GM21526 (cell line): ENCODE measurements around the gene CHAF1A.
A peak's percentile ranks its signal among the peaks of the same experiment; 100 is the strongest.

Experiments used
- ATAC-seq: cut with Tn5 transposase; IDR thresholded peaks from one replicate; pipeline ENCODE4 v1.9.1; 2021; ENCODE audit warnings: moderate library complexity; ENCODE audit not compliant: unreplicated experiment, low FRiP score

CHAF1A gene

DNA sequence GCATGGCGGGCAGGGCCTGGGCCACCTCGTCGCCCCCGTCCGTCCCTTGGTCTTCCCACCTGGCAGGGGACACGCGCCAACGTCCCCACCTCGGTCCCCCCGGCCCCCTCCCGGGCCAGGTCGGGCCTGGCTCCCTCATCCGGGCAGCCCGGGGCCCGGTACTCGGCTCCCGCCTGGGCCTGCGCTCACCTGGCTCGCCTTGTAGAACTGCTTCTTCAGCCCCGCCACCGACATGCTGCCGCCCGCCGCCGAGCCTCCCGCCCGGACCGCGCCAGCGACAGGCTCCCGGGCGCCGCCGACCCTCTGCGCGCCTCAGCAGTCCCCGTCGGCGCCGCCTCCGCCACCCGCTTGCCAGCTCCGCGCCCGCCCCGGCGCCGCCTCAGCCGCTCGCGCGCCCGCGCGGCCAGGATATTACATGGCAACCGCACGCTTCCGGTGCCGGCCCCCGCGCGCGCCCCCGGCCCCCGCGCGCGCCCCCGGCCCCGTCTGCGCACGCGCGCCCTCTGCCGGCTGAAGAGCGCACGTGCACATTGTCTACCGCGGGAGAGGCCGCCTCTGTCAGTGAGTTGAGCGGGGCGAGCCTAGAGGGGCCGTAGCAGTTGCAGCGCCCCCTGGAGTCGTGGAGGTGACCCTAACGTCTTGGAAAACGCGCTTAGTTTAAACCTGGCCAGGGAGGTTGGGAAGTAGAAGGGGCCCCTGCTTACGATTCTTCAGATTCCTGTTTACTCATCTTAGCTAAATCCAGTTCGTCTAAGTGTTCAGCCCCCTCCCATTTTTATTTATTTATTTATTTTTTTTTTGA is 2.1 kb upstream of the CHAF1A start, which contains the start of gene SH3GL1:
Gene SH3GL1 (minus strand): TSS at position 413 of the 802 bp plus-strand sequence. CDS start 179 bp downstream, at position 234.
- peak; percentile 45 for ATAC-seq

- no peak for ATAC-seq
Observed at GRCh38 chr19:4401769-4402170, 670 bp upstream of the CHAF1A start.

DNA sequence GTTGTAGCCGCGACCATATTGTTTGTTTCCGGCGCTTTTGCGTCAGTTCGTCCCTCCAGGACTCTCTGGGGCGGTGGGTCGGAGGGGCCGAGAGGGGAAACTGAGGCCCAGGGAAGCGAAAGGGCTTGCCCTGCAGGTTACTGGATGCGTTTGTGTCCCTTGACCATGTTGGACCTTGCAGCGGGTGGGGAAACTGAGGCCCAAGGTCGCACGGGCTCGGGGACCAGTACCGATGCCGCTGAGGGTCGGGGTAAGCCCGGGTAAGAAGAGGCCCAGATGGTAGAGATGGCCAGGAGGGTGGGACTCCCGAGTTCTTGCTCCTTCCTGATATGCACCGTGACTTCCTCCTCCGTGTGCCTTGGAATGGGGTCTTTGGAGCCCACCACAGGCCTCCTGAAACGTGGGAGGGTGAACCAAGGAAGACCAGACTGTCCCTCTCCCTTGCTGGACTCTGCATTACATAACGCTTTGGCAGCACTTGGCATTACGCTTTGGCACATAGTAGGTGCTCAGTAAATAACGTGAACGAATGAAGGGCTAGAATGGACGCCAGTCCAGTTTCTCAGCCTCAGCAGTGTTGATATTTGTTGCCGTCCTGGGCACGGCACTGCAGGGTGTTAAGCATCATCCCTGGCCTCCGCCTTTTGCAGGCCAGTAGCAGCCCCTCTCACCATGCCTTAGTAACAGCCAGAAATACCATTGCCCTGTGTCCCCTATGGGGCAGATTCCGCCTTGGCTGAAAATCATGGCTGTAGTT is 743 bp downstream of the CHAF1A start:
- ATAC-seq, result no peak

GRCh38 chr19:4405977-4406376 is 3.5 kb downstream of the CHAF1A start:
- no peak for ATAC-seq

GRCh38 chr19:4406626-4407025 is 4.2 kb downstream of the CHAF1A start:
- no peak for ATAC-seq

DNA sequence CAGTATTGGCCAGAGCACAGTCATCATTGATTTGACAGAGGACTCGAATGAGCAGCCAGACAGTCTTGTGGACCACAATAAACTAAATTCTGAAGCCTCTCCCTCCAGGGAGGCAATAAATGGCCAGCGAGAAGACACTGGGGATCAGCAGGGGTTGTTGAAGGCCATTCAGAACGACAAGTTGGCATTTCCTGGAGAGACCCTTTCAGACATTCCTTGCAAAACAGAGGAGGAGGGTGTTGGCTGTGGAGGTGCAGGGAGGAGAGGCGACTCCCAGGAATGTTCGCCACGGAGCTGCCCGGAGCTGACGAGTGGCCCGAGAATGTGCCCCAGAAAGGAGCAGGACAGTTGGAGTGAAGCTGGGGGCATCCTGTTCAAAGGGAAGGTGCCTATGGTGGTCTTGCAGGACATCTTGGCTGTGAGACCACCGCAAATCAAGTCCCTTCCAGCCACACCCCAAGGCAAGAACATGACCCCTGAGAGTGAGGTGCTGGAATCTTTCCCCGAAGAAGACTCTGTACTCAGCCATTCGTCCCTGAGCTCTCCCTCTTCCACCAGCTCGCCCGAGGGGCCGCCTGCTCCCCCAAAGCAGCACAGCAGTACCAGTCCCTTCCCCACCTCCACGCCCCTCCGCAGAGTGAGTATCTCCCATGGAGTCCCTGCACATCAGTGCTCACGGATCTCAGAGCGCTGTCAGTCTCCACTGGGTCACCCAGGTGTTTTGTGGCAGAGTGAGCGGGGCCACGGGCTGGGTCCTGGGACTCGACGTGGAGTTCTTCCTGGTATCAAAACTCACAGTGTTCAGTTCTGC is 6.9 kb downstream of the CHAF1A start:
- ATAC-seq, result no peak

DNA sequence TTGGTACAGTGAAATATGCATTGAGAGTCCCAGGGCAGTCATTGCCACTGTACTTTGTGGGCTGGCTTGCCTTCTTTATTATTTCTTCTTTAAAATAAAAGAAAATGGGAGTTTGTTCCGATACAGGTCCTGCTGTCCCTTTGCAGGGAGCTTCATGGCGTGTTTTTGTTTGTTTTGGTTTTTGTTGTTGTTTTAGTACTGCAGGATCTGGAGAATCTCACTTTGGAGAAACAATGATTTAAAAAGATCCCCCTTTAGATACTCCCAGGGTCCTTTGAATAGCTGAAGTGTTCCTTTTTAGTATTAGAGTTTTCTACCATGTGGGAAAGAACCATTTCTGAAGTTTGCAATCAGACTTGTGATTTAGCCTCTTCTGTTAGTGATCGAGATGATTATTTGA is 11.1 kb downstream of the CHAF1A start:
- ATAC-seq, result no peak

- no peak for ATAC-seq
Observed at GRCh38 chr19:4414144-4414799, 11.8 kb downstream of the CHAF1A start.

DNA sequence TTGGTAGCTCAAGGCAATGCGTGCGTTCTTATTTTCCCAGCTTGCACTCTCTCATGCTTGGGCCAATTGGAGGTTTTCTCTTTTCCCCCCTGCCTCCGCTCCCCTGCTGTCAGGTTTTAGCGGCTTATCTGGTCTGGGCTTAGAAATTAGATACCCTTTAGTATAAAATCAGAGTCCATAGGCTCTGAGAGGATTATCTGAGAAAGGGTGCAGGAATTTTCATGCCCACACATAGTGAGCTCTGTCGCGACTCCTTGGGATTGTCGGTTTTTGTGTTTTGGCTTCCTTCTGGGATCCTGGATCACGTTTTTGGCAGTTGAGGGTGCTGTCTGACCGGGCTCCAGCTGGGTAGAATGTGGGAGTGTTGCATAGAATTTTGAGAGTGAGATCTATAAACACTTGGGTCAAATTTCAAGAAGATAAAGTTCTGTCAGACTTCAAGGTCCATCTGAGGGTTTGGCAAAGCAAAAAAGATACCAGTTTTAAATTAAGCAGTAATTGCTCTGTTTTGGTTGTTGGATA is 12.4 kb downstream of the CHAF1A start:
- ATAC-seq, result no peak

GRCh38 chr19:4415352-4415751 is 12.9 kb downstream of the CHAF1A start:
- ATAC-seq, result no peak

DNA sequence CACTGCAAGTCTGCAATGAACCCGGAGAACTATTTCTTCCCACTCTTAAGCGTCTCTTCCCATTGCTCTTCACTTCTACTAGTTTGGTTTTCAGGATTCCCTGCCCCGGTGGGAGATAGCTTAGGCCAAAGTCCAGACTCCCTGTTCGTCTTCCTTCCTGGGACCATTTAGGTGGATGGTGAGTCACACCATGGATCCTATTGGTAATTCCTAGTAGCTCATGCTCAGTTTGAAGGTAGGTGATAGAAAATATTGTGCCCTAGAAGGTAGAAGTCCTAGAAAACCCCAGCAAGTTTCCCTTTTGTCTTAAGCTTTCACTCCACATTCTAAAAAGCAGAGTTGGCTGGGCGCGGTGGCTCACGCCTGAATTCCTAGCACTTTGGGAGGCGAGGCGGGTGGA is 13.8 kb downstream of the CHAF1A start:
- ATAC-seq, result no peak

DNA sequence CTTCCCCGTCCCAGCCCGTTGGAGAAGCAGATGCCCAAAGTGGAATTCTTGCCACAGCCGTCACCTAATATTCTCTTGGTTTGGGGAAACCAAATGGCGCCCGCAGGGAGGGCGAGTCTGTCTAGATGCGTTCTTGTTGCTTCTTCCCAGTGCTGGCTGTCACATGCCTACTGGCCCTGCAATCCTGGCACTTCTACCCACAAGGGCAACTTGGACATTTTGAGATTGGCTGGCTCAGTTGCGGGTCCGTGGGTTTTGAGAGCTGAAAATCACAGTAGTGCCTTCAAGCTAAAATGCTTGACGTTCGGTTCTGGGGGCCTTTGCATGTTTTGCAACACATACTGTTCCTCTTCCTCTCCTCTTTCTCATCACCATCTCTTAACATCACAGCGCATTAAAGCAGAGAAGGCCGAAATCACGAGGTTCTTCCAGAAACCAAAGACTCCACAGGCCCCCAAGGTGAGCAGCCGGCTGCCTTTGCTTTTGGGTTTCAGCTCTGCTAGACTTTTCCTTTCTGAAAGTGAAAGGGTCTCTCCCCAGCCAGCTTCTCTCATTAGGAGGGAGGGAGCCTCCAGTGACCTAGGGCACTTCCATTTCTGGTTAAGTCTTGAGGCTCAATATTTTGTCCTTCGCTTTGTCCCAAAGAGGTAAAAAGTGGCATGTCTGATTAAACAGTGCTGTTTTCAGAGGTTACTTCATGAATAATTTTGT is 21.1 kb downstream of the CHAF1A start:
- ATAC-seq, result no peak

DNA sequence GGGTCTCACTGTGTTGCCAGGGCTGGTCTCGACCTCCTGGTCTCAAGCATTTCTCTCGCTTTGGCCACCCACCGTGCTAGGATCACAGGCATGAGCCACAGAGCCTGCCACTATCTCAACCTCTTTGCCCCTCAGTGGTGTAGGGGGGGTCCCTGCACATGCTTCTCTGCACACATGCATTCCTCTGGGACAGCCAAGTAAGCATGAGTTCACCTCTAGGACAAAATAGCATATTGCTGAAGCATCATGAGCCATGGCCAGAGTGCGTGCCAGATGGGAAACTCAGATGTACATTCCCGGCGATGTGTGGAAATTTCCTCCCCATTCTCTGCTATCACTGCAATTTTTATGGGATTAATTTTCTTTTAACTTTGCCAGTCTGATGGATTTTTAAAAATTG is 23.1 kb downstream of the CHAF1A start:
- no peak for ATAC-seq

DNA sequence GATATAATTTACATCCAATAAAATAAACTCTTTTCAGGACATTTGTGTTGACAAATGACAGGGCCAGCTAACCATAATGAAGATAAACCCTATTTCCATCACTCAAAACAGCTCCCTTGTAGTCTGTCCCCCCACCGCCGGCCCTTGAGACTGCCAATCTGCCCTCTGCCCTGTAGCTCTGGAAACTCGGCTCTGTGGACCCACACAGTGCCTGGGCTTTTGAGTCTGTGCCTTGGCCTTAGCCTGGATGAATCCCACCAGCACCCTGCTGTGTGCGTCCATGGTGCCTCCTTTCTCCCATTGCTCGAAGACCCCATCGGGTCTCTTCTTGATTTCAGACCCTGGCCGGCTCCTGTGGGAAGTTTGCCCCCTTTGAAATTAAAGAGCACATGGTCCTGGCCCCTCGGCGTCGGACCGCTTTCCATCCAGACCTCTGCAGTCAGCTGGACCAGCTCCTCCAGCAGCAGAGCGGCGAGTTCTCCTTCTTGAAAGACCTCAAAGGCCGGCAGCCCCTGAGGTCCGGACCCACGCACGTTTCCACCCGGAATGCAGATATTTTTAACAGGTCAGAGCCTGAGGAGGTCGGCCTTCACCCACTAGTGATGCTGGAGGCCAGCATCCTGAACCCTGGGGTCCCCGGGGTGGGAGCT is 26.0 kb downstream of the CHAF1A start:
- no peak for ATAC-seq

GRCh38 chr19:4429256-4429655 is 26.8 kb downstream of the CHAF1A start:
- ATAC-seq, result no peak

DNA sequence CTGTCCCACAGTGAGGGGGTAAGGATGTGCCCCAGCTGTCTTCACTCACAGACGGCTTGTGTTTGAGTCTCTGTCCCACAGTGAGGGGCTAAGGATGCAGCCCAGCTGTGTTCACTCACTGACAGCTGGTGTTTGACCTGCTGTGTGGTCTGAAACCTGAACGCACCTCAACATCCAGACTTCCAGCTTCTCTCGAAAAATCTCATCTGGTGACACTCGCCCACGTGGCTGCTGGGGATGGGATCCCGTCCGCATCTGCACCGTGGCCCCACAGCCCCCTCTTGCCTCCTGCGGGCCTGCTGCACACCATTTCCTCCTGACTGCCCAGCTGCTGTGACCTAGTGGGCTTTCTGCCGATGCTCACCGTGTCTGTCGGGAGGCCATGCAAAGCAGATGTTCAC is 27.3 kb downstream of the CHAF1A start:
- ATAC-seq, result no peak

GRCh38 chr19:4430760-4431159 is 28.3 kb downstream of the CHAF1A start:
- ATAC-seq, result no peak

DNA sequence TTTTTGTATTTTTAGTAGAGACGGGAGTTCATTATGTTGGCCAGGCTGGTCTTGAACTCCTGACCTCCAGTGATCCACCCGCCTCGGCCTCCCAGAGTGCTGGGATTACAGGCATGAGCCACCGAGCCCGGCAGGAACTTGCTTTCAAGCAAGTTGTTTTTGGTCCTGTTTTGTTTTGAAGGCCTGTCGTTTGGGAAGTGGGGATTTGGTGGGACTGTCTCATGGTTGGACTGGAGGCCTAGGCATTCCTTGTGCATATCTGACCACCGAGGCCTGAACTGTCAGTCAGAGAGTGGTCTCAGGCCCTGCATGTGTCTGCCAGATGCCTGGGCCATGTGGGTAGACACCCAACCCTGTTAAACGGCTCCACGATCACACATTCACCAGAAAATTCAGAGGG is 28.9 kb downstream of the CHAF1A start:
- no peak for ATAC-seq
